ENCODE data around the gene ENOX1. TPM values are rescaled to one million over a fixed set of nuclear protein-coding genes. Genes with fewer than 3 reads are reported as not detected.

Gene ENOX1
- total RNA-seq, 2 donors from 2014 or later, result 0.33 TPM; not detected in 1

DNA sequence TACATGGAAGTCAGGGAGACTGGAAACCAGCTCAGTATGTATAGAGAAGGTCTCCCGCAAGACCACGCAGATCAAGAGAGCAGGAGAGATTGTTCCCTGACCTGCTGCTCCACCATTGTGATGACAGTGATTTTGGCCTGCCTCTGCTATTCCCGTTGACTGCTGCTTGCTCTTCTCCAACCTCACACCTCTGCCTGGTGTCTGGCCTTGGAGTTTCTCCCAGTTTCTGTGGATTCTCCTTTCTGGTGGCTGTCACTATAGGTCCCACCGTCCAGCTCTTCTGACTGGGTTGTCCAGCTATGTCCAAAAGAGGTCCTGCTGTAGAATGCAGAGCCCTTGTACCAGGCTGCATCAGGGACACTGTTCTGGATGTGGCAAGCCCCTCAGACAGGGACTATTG, 591.7 kb downstream of the ENOX1 start:
- peaks cover 2% of the 10 kb centered on the region for H3K4me1 Mint-ChIP-seq
- H3K4me3 ChIP-seq (ENCODE audit: low read length), result no peak overlapping the region
- no peaks in the 10 kb centered on the region for H3K36me3 Mint-ChIP-seq (ENCODE audit: low read depth)
- no peak overlapping the region for H3K4me3 Mint-ChIP-seq
- H3K4me1 ChIP-seq (ENCODE audit: control insufficient read depth, insufficient read depth, low read length), result no peaks in the 10 kb centered on the region
- H3K9ac ChIP-seq (ENCODE audit: extremely low read depth, low read length, poor library complexity, severe bottlenecking), result no peak overlapping the region
- no peak for DNase-seq
- H3K9me3 ChIP-seq (ENCODE audit: control insufficient read depth, low read length), result no peaks in the 10 kb centered on the region
- TF ChIP-seq, protein P1, sequence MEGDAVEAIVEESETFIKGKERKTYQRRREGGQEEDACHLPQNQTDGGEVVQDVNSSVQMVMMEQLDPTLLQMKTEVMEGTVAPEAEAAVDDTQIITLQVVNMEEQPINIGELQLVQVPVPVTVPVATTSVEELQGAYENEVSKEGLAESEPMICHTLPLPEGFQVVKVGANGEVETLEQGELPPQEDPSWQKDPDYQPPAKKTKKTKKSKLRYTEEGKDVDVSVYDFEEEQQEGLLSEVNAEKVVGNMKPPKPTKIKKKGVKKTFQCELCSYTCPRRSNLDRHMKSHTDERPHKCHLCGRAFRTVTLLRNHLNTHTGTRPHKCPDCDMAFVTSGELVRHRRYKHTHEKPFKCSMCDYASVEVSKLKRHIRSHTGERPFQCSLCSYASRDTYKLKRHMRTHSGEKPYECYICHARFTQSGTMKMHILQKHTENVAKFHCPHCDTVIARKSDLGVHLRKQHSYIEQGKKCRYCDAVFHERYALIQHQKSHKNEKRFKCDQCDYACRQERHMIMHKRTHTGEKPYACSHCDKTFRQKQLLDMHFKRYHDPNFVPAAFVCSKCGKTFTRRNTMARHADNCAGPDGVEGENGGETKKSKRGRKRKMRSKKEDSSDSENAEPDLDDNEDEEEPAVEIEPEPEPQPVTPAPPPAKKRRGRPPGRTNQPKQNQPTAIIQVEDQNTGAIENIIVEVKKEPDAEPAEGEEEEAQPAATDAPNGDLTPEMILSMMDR (conservative IDR thresholded peaks at IDR 0.05), result no peak
- 93 to 97% methylated on average over 4 of the region's 4 CpGs for WGBS, 2 experiments (ENCODE audit: insufficient coverage in 1 of 2, insufficient read length in 1 of 2)
- no peaks in the 10 kb centered on the region for H3K27me3 Mint-ChIP-seq (ENCODE audit: insufficient read depth)
- H3K27me3 ChIP-seq (ENCODE audit: control insufficient read depth, insufficient read depth, low read length, poor library complexity, severe bottlenecking), result no peaks in the 10 kb centered on the region
- no peaks in the 10 kb centered on the region for H3K36me3 ChIP-seq (ENCODE audit: control insufficient read depth, insufficient read depth, low read length)
- no peaks in the 10 kb centered on the region for H3K9me3 Mint-ChIP-seq
- no peak overlapping the region for H3K27ac Mint-ChIP-seq
- no peak overlapping the region for H3K27ac ChIP-seq (ENCODE audit: low read depth, low read length)

GRCh38 chr13:43193789-43194420, 592.9 kb downstream of the ENOX1 start:
- no peak overlapping the region for H3K27ac ChIP-seq (ENCODE audit: low read depth, low read length)
- DNase-seq, result no peak
- Mint-ChIP-seq H3K4me3 (no peak overlapping the region), H3K4me1 (peaks cover 2% of the 10 kb centered on the region), H3K27me3 (ENCODE audit: insufficient read depth) (peaks cover 3% of the 10 kb centered on the region), H3K9me3 (no peaks in the 10 kb centered on the region), H3K36me3 (ENCODE audit: low read depth) (no peaks in the 10 kb centered on the region), H3K27ac (no peak overlapping the region)
- TF ChIP-seq, protein P1 (conservative IDR thresholded peaks at IDR 0.05), result no peak
- no peaks in the 10 kb centered on the region for H3K27me3 ChIP-seq (ENCODE audit: control insufficient read depth, insufficient read depth, low read length, poor library complexity, severe bottlenecking)
- H3K9ac ChIP-seq (ENCODE audit: extremely low read depth, low read length, poor library complexity, severe bottlenecking), result no peak overlapping the region
- no peaks in the 10 kb centered on the region for H3K4me1 ChIP-seq (ENCODE audit: control insufficient read depth, insufficient read depth, low read length)
- H3K36me3 ChIP-seq (ENCODE audit: control insufficient read depth, insufficient read depth, low read length), result no peaks in the 10 kb centered on the region
- WGBS, 2 experiments (ENCODE audit: insufficient coverage in 1 of 2, insufficient read length in 1 of 2), result 92 to 94% methylated on average over 8 to 14 of the region's 14 CpGs
- H3K4me3 ChIP-seq (ENCODE audit: low read length), result no peak overlapping the region
- H3K9me3 ChIP-seq (ENCODE audit: control insufficient read depth, low read length), result no peaks in the 10 kb centered on the region

DNA sequence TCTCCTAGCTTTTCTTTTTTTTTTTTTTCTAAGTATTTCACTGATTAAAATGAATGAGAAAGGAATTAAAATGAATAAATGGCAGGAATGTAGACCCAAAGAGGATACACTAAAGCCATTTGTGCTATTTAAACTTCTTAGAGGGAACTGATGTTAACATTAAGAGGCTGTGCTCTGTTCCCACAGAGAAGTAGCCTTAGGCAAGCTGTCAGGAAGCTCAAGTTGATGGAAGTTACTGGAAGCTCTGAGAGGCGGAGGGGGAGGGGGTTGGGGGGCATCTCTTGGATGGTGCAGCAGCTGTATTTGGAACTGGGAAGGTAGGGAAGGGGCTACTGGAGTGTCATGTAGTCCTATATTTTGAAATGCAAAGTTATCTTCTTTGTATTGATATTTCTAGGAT, 595.2 kb downstream of the ENOX1 start:
- no peaks in the 10 kb centered on the region for H3K36me3 ChIP-seq (ENCODE audit: control insufficient read depth, insufficient read depth, low read length)
- H3K36me3 Mint-ChIP-seq (ENCODE audit: low read depth), result no peaks in the 10 kb centered on the region
- H3K27me3 ChIP-seq (ENCODE audit: control insufficient read depth, insufficient read depth, low read length, poor library complexity, severe bottlenecking), result no peaks in the 10 kb centered on the region
- no peaks in the 10 kb centered on the region for H3K4me1 ChIP-seq (ENCODE audit: control insufficient read depth, insufficient read depth, low read length)
- H3K4me3 Mint-ChIP-seq, result no peak overlapping the region
- H3K27me3 Mint-ChIP-seq (ENCODE audit: insufficient read depth), result peaks cover 4% of the 10 kb centered on the region
- no peak overlapping the region for H3K27ac ChIP-seq (ENCODE audit: low read depth, low read length)
- no peak overlapping the region for H3K9ac ChIP-seq (ENCODE audit: extremely low read depth, low read length, poor library complexity, severe bottlenecking)
- TF ChIP-seq, protein P1 (conservative IDR thresholded peaks at IDR 0.05), result no peak
- no peaks in the 10 kb centered on the region for H3K9me3 ChIP-seq (ENCODE audit: control insufficient read depth, low read length)
- H3K4me3 ChIP-seq (ENCODE audit: low read length), result no peak overlapping the region
- 93% methylated on average over 1 of the region's 1 CpG; no CpG with 5 or more reads in 1 of the 2 experiments for WGBS, 2 experiments (ENCODE audit: insufficient coverage in 1 of 2, insufficient read length in 1 of 2)
- no peaks in the 10 kb centered on the region for H3K9me3 Mint-ChIP-seq
- no peak for DNase-seq
- H3K4me1 Mint-ChIP-seq, result peaks cover 2% of the 10 kb centered on the region
- no peak overlapping the region for H3K27ac Mint-ChIP-seq

All from endodermal cell (in vitro differentiated cells).